GM18909 (cell line): ENCODE measurements around the gene MRPL51.

Experiments
- ATAC-seq: cut with Tn5 transposase; IDR thresholded peaks from one replicate; pipeline ENCODE4 v1.9.1; 2021; ENCODE audit warnings: mild to moderate bottlenecking; ENCODE audit not compliant: unreplicated experiment, poor library complexity

Gene MRPL51

GRCh38 chr12:6442836-6443235 lies 50.2 kb downstream of the MRPL51 start:
- no peak for ATAC-seq
